ENCODE data around the gene SERPINA5.
"Not testable (repeated sequence)": the region's sequence is repeated elsewhere in the genome, so short reads cannot be mapped to it uniquely, and the experiment has no call there.

The SERPINA5 gene

GRCh38 chr14:94577472-94577871 lies 3.8 kb upstream of the SERPINA5 start:
- not testable (repeated sequence) for DNase-seq

DNA sequence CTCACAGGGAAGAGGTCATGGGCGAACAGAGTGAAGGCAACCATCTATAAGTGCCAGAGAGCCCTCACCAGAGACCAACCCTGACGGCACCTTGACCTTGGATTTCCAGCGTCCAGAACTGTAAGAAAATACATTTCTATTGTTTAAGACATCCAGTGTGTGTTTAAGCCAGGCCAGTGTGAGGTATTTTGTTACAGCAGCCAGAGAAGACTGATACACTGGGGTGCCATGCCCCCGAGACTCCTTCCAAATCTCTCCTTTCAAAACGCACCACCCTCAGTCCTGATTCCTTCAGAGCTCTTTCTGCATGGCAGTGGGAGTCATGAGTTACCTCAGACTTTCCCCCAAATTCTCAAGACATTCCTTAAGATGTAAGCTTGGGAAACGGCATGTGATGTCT lies 2.5 kb upstream of the SERPINA5 start:
- no peak for DNase-seq

- no peak for DNase-seq
Observed at GRCh38 chr14:94582199-94582750, 1.0 kb downstream of the SERPINA5 start.

DNA sequence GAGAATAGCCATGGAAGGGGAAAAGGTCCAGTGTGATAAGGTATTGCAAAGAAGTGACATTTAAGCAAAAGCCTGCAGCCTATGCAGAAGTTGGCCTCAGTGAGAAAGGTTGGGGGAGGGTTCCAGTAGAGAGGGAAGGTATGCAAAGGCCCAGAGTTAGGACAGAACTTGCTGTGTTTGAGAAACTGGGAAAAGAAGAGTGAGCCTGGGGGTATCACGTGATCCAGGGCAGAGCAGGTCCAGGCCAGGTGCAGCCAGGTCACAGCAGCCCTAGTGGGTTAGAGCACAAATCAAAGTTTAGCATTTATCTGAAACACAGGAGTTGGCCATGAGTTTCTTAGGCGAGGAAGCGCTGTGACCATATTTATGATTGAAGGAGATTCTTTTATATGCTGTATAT lies 1.6 kb downstream of the SERPINA5 start:
- no peak for DNase-seq

- DNase-seq, result no peak
Observed at GRCh38 chr14:94583557-94583956, 2.3 kb downstream of the SERPINA5 start.

GRCh38 chr14:94584591-94585280 lies 3.5 kb downstream of the SERPINA5 start:
- DNase-seq, result no peak

DNA sequence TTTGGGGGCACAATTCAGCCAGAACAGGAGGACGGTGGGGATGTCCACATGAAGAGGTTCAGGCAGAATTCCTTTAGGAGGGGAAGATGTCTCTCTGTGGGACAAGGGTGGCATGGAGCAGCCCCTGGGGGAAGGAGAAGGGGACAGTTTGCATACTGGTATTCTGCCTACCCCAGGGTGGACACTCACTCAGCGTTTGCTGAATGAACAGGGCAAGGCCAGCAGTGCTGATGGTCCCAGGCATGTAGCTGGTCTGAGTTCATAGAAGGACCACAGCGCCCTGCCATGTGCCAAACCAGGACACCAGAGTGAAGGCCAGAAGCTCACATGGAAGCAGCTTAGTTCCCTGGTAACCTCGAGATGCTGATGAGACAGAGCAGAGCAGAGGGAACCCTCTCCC lies 5.4 kb downstream of the SERPINA5 start:
- DNase-seq, result no peak

DNA sequence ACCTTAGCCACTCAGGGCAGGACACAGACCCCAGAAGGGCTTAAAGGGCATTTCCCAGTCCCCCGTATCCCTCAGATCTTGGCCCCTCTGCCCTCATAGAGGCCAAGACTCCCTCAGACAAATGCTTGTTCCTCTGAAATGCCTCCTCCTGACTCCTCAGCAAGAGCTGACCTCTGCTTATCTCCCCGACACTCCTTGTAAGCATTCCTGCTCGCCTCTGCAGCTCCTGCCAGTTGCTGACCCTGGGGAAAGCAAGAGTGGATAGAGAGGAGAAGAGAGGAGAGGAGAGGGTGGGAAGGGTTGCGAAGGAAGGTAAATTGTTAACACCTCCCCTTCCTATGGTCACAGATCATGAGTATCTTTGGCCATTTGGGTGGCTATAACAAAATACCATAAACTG lies 7.1 kb downstream of the SERPINA5 start:
- no peak for DNase-seq

DNA sequence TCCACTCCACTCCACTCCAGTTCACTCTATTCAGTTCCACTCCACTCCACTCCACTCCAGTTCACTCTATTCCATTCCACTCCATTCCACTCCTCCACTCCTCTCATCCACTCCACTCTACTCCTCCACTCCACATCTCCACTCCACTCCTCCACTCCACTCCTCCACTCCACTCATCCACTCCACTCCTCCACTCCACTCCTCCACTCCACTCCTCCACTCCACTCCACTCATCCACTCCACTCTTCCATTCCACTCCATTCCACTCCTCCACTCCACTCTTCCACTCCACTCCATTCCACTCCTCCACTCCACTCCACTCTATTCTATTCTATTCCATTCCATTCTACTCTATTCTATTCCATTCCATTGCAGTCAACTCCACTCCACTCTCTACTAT lies 9.8 kb downstream of the SERPINA5 start:
- DNase-seq, result no peak

DNA sequence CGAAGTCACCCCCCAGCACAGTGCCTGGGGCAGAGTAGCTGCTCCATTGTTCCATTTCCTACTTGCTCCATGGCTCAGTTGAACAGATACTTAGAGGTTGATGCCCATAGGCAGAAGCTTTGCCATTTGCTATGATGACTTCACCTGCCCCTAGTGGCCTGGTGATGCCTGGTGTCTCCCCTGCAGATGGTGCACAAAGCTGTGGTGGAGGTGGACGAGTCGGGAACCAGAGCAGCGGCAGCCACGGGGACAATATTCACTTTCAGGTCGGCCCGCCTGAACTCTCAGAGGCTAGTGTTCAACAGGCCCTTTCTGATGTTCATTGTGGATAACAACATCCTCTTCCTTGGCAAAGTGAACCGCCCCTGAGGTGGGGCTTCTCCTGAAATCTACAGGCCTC lies 10.6 kb downstream of the SERPINA5 start:
- no peak for DNase-seq

- DNase-seq, result no peak
Observed at GRCh38 chr14:94592457-94592856, 11.2 kb downstream of the SERPINA5 start.

DNA sequence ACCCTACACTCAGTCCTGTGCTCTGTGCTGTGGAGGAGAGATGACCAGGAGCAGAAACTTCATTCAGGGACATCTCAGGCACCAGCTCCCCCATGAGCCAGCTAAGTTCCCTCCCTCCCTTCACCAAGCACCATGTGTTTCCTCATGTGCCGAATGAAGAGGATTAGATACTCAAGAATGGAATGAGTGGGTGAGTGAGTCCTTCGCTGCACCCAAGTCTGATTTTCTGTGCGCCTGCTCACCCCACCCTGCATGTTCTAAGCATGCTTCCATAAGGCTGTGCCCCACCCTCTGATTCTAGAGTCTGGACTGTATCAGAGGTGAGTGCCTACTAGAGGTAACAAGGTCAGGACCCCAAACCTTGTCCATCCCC lies 12.1 kb downstream of the SERPINA5 start:
- DNase-seq, result no peak

DNA sequence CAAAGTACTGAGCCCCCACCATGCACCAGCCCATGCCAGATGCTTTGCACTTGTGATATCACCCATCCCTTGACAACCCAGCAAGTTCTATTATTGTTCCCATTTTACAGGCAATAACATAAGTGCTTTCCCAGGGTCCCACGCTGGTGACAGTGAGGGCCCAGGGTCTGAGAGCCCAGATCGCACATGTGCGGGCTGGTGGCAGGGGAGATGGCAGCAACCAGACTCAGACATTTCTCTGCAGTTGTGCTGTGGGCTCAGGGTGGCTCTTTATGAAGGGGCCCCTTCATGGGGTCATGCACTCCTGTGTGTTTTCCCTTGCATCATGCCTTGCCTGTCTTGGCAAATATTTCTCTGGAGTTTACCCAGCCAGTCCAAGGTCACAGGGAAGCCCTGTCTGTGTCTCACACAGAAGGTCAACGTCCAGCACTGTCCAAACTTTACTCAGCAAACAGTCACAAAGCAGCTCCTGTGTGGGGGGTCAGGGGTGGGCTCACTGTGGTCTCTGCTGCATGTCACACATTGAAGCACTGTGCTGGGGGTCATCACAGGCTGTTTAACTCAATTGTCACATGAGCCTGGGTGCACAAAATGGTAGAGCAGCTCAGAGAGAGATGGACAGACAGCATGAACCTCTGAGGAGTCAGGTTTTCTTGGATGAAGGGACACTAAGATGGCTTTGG lies 12.7 kb downstream of the SERPINA5 start:
- no peak for DNase-seq

DNA sequence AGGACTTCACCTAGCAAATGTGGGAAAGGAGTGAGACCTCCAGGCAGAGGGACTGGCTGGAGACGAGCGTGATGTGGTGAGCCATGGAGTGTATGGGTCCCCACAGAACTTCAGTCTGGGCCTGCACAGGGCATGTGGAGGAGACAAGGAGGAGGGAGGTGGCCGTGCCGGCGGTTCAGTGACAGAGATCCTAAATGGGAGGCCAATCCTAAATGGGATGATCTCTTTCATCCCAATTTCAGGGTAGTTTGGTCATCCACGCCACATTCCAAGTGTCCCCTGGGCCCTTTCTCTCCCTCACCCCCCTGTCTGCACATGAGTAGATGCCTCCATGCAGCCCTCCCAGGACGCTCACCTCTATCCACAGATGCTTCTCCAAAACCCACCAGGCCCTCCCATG lies 13.2 kb downstream of the SERPINA5 start:
- DNase-seq, result no peak

DNA sequence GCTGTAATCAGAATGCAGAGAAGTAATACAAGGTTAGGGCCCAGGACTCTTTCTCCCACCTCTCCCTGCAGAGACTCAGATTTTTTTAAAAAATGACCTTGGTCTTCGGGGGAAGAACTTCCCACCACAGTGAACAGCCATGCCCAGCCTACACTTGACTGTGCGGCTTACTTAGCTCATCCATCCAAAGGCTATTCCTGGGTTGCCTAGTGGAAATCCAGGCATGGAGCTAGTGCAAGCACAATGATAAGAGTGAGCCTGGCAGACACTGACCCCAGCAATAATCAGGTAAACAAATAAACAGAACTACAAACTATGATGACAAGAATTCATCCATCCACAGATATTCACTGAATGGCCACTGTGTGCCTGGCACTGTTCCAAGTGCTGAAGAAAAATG lies 14.7 kb downstream of the SERPINA5 start:
- DNase-seq, result no peak

- DNase-seq, result no peak
Observed at GRCh38 chr14:94596361-94596760, 15.1 kb downstream of the SERPINA5 start.

- no peak for DNase-seq
Observed at GRCh38 chr14:94597788-94598187, 16.6 kb downstream of the SERPINA5 start.

GRCh38 chr14:94598506-94598815 lies 17.2 kb downstream of the SERPINA5 start:
- no peak for DNase-seq

DNA sequence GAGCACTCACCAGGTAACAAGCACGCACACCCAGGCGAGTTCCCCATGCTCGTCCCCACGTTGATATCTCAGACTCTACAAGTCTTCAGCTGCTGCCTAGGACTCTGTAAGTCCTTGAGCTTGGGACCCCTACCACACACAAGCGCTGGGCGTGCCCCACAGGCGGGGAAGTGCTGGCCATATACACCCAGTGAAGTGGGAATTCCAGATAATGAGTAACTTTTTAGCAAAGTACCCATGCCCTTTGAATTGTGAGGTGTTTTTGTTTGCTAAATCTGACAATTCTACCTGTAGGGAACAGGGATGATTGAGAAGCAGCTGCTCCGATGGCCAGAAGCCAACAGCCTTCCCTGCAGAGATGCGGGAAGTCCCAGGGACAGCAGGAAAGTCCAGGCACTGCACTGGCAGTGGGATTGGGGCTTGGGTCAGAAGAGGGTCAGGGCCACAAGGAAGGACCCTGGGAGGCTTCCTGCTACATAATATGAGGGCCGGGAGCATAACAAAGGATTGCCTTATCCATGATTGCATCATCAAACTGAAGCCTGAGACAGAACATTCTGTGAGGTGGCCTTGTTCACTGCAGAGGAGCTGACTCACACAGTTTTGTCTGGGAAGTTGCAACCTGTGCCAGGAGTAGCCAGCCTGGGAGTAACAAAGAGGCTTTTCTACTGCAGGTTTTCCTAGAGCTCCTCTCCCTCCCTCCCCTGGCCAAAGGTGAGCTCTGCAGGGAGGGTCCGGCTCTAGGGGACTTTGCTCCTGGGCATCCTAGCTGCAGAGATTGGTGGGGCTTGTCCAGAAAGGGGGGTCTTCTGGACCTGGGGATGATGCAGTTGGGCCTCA lies 17.8 kb downstream of the SERPINA5 start:
- DNase-seq, result no peak

GRCh38 chr14:94599656-94600004 lies 18.4 kb downstream of the SERPINA5 start:
- no peak for DNase-seq

DNA sequence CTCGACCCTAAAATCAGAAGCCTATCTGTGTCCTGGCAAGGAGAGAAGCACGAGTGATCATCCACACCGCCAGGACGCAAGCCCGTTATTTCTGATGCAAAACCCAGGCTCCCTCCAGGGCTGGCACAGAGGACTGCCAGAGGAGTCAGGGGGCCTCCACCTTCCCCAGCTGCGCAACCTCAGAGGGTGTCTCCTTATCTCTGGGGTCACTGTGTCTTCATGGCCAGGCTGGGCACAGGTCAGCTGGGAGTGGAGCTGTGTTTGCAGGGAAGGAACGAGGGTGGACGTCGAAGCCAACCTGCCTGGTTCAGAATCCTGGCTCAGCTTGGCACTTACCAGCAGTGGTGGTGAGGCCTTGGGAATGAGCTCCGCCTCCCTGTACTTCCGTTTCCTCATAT lies 18.9 kb downstream of the SERPINA5 start:
- DNase-seq, result no peak

DNA sequence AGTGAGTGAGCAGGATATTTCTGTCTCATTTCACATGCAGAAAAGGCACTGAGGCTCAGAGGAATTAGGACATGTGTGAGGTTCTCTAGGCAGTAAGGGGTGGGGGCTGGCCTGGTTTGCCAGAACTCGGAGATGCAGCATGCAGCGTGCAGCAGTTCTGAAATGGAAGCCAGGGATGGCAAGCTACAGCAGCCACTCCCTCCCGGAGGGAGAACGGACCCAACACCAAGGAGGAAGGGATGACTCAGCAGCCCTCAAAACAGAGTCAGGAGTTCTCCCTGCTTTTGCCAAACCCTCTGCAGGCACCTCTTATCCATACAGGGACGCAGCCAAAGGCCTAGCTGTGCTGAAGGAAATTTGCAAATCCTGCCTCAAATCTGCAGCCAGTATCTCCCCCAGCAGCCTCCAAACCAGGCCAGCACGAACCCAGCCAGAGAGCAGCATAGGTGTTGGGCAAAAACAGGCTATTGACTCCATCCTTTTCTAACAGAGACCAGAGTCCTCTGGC lies 20.7 kb downstream of the SERPINA5 start:
- no peak for DNase-seq

DNA sequence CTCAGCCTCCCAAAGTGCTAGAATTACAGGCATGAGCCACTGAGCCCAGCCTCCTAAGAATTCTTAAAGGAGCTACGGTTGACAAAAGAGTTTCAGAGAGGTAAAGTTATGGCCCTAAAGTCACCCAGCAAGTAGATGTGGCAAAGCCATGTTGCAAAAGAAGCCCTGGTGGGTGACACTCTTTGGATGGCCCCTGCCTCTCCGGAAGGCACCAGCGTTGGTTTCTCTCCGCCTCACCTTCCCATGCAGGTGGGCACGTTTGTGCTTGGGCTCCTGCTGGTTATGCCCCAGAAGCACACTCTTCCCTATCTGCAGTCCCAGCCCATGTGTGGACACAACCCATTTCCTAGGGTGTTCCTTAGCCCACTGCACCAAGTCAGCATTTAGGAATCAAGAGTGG lies 21.5 kb downstream of the SERPINA5 start:
- no peak for DNase-seq

- no peak for DNase-seq
Observed at GRCh38 chr14:94605361-94605760, 24.1 kb downstream of the SERPINA5 start.

Measured in CD4-positive, alpha-beta T cell treated with Interferon alpha-2 for 1 hour (primary cell).